AG09309 (cell line): ENCODE results near the gene CYP1A2.

Source experiments
- DNase-seq: peaks from one replicate; pipeline ENCODE4 v3.0.0-alpha.2; 2010; ENCODE audit warnings: low read depth
- H3K4me3 ChIP-seq: 2 replicates; pipeline ENCODE4 v1.5.1; 2011; ENCODE audit warnings: mild to moderate bottlenecking, low read depth, low read length, moderate library complexity; ENCODE audit not compliant: control insufficient read depth
- CTCF ChIP-seq: IDR thresholded peaks from 2 replicates; pipeline ENCODE4 v1.5.1; 2011; ENCODE audit warnings: mild to moderate bottlenecking, low read depth, low read length, inconsistent platforms; ENCODE audit not compliant: insufficient read depth, control insufficient read depth; ENCODE audit errors: missing control alignments

The CYP1A2 gene

GRCh38 chr15:74804935-74805334, 56.3 kb downstream of the CYP1A2 start:
- H3K4me3 ChIP-seq, result no peak overlapping the region
- TF ChIP-seq CTCF, result no peak
- no peak for DNase-seq
